Activated CD8-positive, alpha-beta T cell treated with anti-CD3 and anti-CD28 coated beads for 36 hours (primary cell): ENCODE data around the gene GID4. TPM values are rescaled to one million over a fixed set of nuclear protein-coding genes. Genes with fewer than 3 reads are reported as not detected.

Experiments used
- ATAC-seq: fragments of 200-7000 bp; cut with Tn5 transposase; one replicate; pipeline ENCODE4 v1.10.0; 2021; ENCODE audit warnings: mild to moderate bottlenecking, moderate library complexity
- CTCF ChIA-PET: fragments of 350-600 bp; sonication (Branson Sonifier 250); formaldehyde crosslinking; loops from one replicate; lab custom pipeline; 2021; ENCODE audit warnings: antibody characterized with exemption; lab: Charles Lee
- POLR2A ChIA-PET: fragments of 350-600 bp; sonication (Branson Sonifier 250); formaldehyde crosslinking; loops from one replicate; lab custom pipeline; 2021; ENCODE audit warnings: antibody characterized with exemption; lab: Charles Lee
- DNase-seq: peaks from one replicate; pipeline ENCODE4 v3.0.0-alpha.2; 2020
- H3K27ac Mint-ChIP-seq: one replicate; pipeline ENCODE4 v1.8.0; 2021; ENCODE audit warnings: mild to moderate bottlenecking, mixed read lengths
- H3K27me3 Mint-ChIP-seq: one replicate; pipeline ENCODE4 v1.8.0; 2021; ENCODE audit warnings: mixed read lengths
- H3K36me3 Mint-ChIP-seq: one replicate; pipeline ENCODE4 v1.8.0; 2021; ENCODE audit warnings: low read depth, mixed read lengths
- H3K4me1 Mint-ChIP-seq: one replicate; pipeline ENCODE4 v1.8.0; 2021; ENCODE audit warnings: low read depth, mixed read lengths
- H3K4me3 Mint-ChIP-seq: one replicate; pipeline ENCODE4 v1.8.0; 2021; ENCODE audit warnings: mild to moderate bottlenecking, moderate library complexity, mixed read lengths
- H3K9me3 Mint-ChIP-seq: one replicate; pipeline ENCODE4 v1.8.0; 2021; ENCODE audit warnings: mixed read lengths
- CTCF ChIP-seq: fragments of 200-600 bp; IDR thresholded peaks from one replicate; pipeline ENCODE4 v1.8.0; 2022; ENCODE audit warnings: antibody characterized with exemption, mild to moderate bottlenecking
- intact Hi-C: fragments of 100-400 bp; cut with micrococcal nuclease; formaldehyde crosslinking; loops from one replicate; pipeline ENCODE4 v1.10.0; 2022
- total RNA-seq, 2 experiments: library from RNA; stranded (reverse); gene quantifications; one replicate each; pipeline ENCODE4 v1.2.3, GENCODE V29; 2021

Gene GID4
- total RNA-seq, 2 experiments from 2014 or later = 8.7 to 9.1 TPM

GRCh38 chr17:18099516-18099915 lies 60.3 kb downstream of the GID4 start:
- Mint-ChIP-seq H3K36me3 (peaks cover 13% of the 10 kb centered on the region), H3K27me3 (no peaks in the 10 kb centered on the region)

GRCh38 chr17:18100616-18101015 lies 61.4 kb downstream of the GID4 start:
- intact Hi-C loops = no loop called here
- ChIA-PET POLR2A (interaction anchor here (1.0 to 1.8 kb wide), 2 partner anchors 9 to 12 kb away, joined by 3 to 6 read pairs; partner anchors contain the start of gene DRG2), CTCF (interaction anchor here (1.6 kb wide), 1 partner anchor 81 kb away, joined by 3 read pairs; no protein-coding TSS in a partner anchor)
- DNase-seq (no peak), ATAC-seq (no peak)
- peaks cover 9% of the 10 kb centered on the region for H3K36me3 Mint-ChIP-seq
- H3K27ac Mint-ChIP-seq = no peak overlapping the region
- no peak for TF ChIP-seq CTCF
- H3K27me3 Mint-ChIP-seq = no peaks in the 10 kb centered on the region
- no peaks in the 10 kb centered on the region for H3K9me3 Mint-ChIP-seq
- no peak overlapping the region for H3K4me3 Mint-ChIP-seq
- H3K4me1 Mint-ChIP-seq = no peaks in the 10 kb centered on the region

More at GRCh38 chr17:18099516-18099915, 60.3 kb downstream of the GID4 start:
- no peak overlapping the region for H3K27ac Mint-ChIP-seq
- no peaks in the 10 kb centered on the region for H3K9me3 Mint-ChIP-seq
- no peaks in the 10 kb centered on the region for H3K4me1 Mint-ChIP-seq
- ATAC-seq (no peak), DNase-seq (no peak)
- no peak overlapping the region for H3K4me3 Mint-ChIP-seq
- ChIA-PET CTCF (interaction anchor here (1.1 kb wide), 1 partner anchor 41 kb away, joined by 3 read pairs; no protein-coding TSS in a partner anchor), POLR2A (interaction anchor here (1.8 kb wide), 1 partner anchor 11 kb away, joined by 6 read pairs; the partner anchor contains the start of gene DRG2)
- no peak for TF ChIP-seq CTCF
- intact Hi-C loops = no loop called here

GRCh38 chr17:18101828-18102227 lies 62.6 kb downstream of the GID4 start:
- no peak overlapping the region for H3K4me3 Mint-ChIP-seq
- no peaks in the 10 kb centered on the region for H3K36me3 Mint-ChIP-seq
- H3K27me3 Mint-ChIP-seq = no peaks in the 10 kb centered on the region
- intact Hi-C loops = no loop called here
- no peak overlapping the region for H3K27ac Mint-ChIP-seq
- no peak for TF ChIP-seq CTCF
- ChIA-PET CTCF (no interaction called here), POLR2A (interaction anchor here (0.5 to 1.1 kb wide), 2 partner anchors 10 to 641 kb away, joined by 3 read pairs; no protein-coding TSS in a partner anchor)
- H3K9me3 Mint-ChIP-seq = no peaks in the 10 kb centered on the region
- ATAC-seq (no peak), DNase-seq (no peak)
- H3K4me1 Mint-ChIP-seq = no peaks in the 10 kb centered on the region

GRCh38 chr17:18102640-18103039 lies 63.4 kb downstream of the GID4 start:
- no peak for DNase-seq
- H3K36me3 Mint-ChIP-seq = peaks cover 3% of the 10 kb centered on the region
- H3K27ac Mint-ChIP-seq = no peak overlapping the region
- intact Hi-C loops = no loop called here
- ATAC-seq = no peak
- CTCF ChIA-PET = no interaction called here
- H3K9me3 Mint-ChIP-seq = no peaks in the 10 kb centered on the region
- no peaks in the 10 kb centered on the region for H3K27me3 Mint-ChIP-seq
- POLR2A ChIA-PET = interaction anchor here (0.5 to 1.2 kb wide), 4 partner anchors 11 to 642 kb away, joined by 3 to 4 read pairs (median 3); no protein-coding TSS in a partner anchor
- H3K4me3 Mint-ChIP-seq = no peak overlapping the region
- TF ChIP-seq CTCF = no peak
- no peaks in the 10 kb centered on the region for H3K4me1 Mint-ChIP-seq

- ATAC-seq = no peak
- CTCF ChIA-PET = no interaction called here
These were observed 65.8 kb downstream of the GID4 start for GRCh38 chr17:18105027-18105426.

More at GRCh38 chr17:18105027-18105426, 65.8 kb downstream of the GID4 start:
- H3K4me1 Mint-ChIP-seq = no peaks in the 10 kb centered on the region
- no peak overlapping the region for H3K4me3 Mint-ChIP-seq
- peaks cover 3% of the 10 kb centered on the region for H3K36me3 Mint-ChIP-seq
- H3K27ac Mint-ChIP-seq = no peak overlapping the region
- no peak for DNase-seq
- no peaks in the 10 kb centered on the region for H3K9me3 Mint-ChIP-seq
- TF ChIP-seq CTCF = no peak
- intact Hi-C loops = no loop called here
- POLR2A ChIA-PET = no interaction called here
- no peaks in the 10 kb centered on the region for H3K27me3 Mint-ChIP-seq
